GM10266 (cell line): ENCODE results near the gene CDH13.

Experiments
- DNase-seq: peaks from one replicate; pipeline ENCODE4 v3.0.0; 2012; ENCODE audit errors: extremely low spot score
- CTCF ChIP-seq: IDR thresholded peaks from 2 replicates; pipeline ENCODE4 v1.5.1; 2012; ENCODE audit warnings: mild to moderate bottlenecking, low read depth; ENCODE audit not compliant: control insufficient read depth, insufficient read depth; ENCODE audit errors: missing control alignments

CDH13 gene

GRCh38 chr16:83143788-83144187 lies 517.0 kb downstream of the CDH13 start:
- DNase-seq = no peak

GRCh38 chr16:83145297-83145696 lies 518.5 kb downstream of the CDH13 start:
- no peak for TF ChIP-seq CTCF
- DNase-seq = no peak

More at GRCh38 chr16:83143788-83144187, 517.0 kb downstream of the CDH13 start:
- TF ChIP-seq CTCF = no peak

- TF ChIP-seq CTCF = no peak
- DNase-seq = no peak
Observed at GRCh38 chr16:83147244-83147643, 520.5 kb downstream of the CDH13 start.

- no peak for TF ChIP-seq CTCF
Observed at GRCh38 chr16:83158320-83158957, 531.7 kb downstream of the CDH13 start.

GRCh38 chr16:83159049-83159448 lies 532.3 kb downstream of the CDH13 start:
- TF ChIP-seq CTCF = no peak
- DNase-seq = no peak

More at GRCh38 chr16:83158320-83158957, 531.7 kb downstream of the CDH13 start:
- no peak for DNase-seq

- no peak for DNase-seq
Observed at GRCh38 chr16:83160287-83161020, 533.7 kb downstream of the CDH13 start.

More at GRCh38 chr16:83160287-83161020, 533.7 kb downstream of the CDH13 start:
- no peak for TF ChIP-seq CTCF
